Fibroblast of lung (primary cell): ENCODE measurements around the gene ANK2. TPM values are rescaled to one million over a fixed set of nuclear protein-coding genes. Genes with fewer than 3 reads are reported as not detected.

Experiments used
- DNase-seq, 2 donors: peaks; one replicate each; pipeline versions ENCODE4 v3.0.0 to v3.0.0-alpha.2; 2010; ENCODE audit warnings: low read depth in 2 of 2
- H2AFZ ChIP-seq: 2 replicates; pipeline ENCODE4 v1.5.1; 2012; ENCODE audit warnings: low read length, control low read depth, inconsistent platforms
- H3K27ac ChIP-seq: 2 replicates; pipeline ENCODE4 v1.5.1; 2011; ENCODE audit warnings: low read length, control low read depth; ENCODE audit not compliant: insufficient read depth
- H3K27me3 ChIP-seq: 2 replicates; pipeline ENCODE4 v1.5.1; 2011; ENCODE audit warnings: mild to moderate bottlenecking, low read length; ENCODE audit not compliant: control insufficient read depth, insufficient read depth
- H3K36me3 ChIP-seq: 2 replicates; pipeline ENCODE4 v1.5.1; 2011; ENCODE audit warnings: low read length; ENCODE audit not compliant: control insufficient read depth, insufficient read depth
- H3K4me1 ChIP-seq: 2 replicates; pipeline ENCODE4 v1.5.1; 2011; ENCODE audit warnings: low read length; ENCODE audit not compliant: control insufficient read depth, insufficient read depth; ENCODE audit errors: extremely low read depth
- H3K4me2 ChIP-seq: 2 replicates; pipeline ENCODE4 v1.5.1; 2011; ENCODE audit warnings: low read length, control low read depth; ENCODE audit not compliant: insufficient read depth; ENCODE audit errors: extremely low read depth
- H3K4me3 ChIP-seq, 4 experiments: fragments of 200-600 bp in 1 of 4; sonication (generic) in 1 of 4; replicated peaks in 1 of 4; 2 replicates each; pipeline ENCODE4 v1.5.1; 2011 to 2016; ENCODE audit warnings: low read length in 4 of 4, low read depth in 3 of 4, mild to moderate bottlenecking in 3 of 4, control low read depth in 2 of 4, inconsistent platforms in 1 of 4, mixed read lengths in 1 of 4; ENCODE audit not compliant: insufficient read depth in 1 of 4; ENCODE audit errors: control extremely low read depth in 1 of 4
- H3K79me2 ChIP-seq: 2 replicates; pipeline ENCODE4 v1.5.1; 2012; ENCODE audit warnings: mild to moderate bottlenecking, low read length, inconsistent platforms; ENCODE audit not compliant: control insufficient read depth, insufficient read depth
- H3K9ac ChIP-seq: 2 replicates; pipeline ENCODE4 v1.5.1; 2011; ENCODE audit warnings: mild to moderate bottlenecking, low read length, control low read depth; ENCODE audit not compliant: insufficient read depth
- H3K9me3 ChIP-seq: 2 replicates; pipeline ENCODE4 v1.5.1; 2012; ENCODE audit warnings: low read depth, low read length; ENCODE audit not compliant: control insufficient read depth, insufficient read depth
- H4K20me1 ChIP-seq: 2 replicates; pipeline ENCODE4 v1.5.1; 2011; ENCODE audit warnings: low read length; ENCODE audit not compliant: control insufficient read depth, insufficient read depth; ENCODE audit errors: extremely low read depth
- CTCF ChIP-seq, 2 donors: IDR thresholded peaks in 1 of 2; conservative IDR thresholded peaks in 1 of 2; 1 replicate in 1 of 2; 2 replicates in 1 of 2; pipeline ENCODE4 v1.5.1; 2011 to 2012; ENCODE audit warnings: low read length in 2 of 2, control low read depth in 1 of 2, inconsistent platforms in 1 of 2, low read depth in 1 of 2, mild to moderate bottlenecking in 1 of 2
- EZH2 ChIP-seq: IDR thresholded peaks from 2 replicates; pipeline ENCODE4 v1.5.1; 2012; ENCODE audit warnings: low read length, control low read depth, mild to moderate bottlenecking; ENCODE audit errors: missing control alignments
- polyA plus RNA-seq, 2 donors: library from polyadenylated mRNA; depleted of rRNA in 1 of 2; stranded (reverse) in 1 of 2; unstranded in 1 of 2; fragments of >200 nt; gene quantifications; 2 replicates each; pipeline ENCODE4 v1.2.1, GENCODE V29; 2011 to 2012; ENCODE audit warnings: missing spikeins in 1 of 2
- total RNA-seq: library from RNA; depleted of rRNA; stranded (reverse); fragments of >200 nt; gene quantifications from 2 replicates; pipeline ENCODE4 v1.2.1, GENCODE V29; 2014

The ANK2 gene
- total and polyA plus RNA-seq, 2 donors (not counting 1 experiment from before 2014, with no cell fraction given): 10.9 to 95.1 TPM

GRCh38 chr4:113390850-113391249, 341.4 kb downstream of the ANK2 start:
- Histone ChIP-seq H3K27ac (no peak overlapping the region), H4K20me1 (no peaks in the 10 kb centered on the region), H2AFZ (no peak overlapping the region), H3K9ac (no peak overlapping the region), H3K79me2 (no peaks in the 10 kb centered on the region), H3K4me2 (no peak overlapping the region), H3K4me1 (peaks cover 3% of the 10 kb centered on the region), H3K4me3 (no peak overlapping the region), H3K27me3 (no peaks in the 10 kb centered on the region), H3K9me3 (no peaks in the 10 kb centered on the region), H3K36me3 (no peaks in the 10 kb centered on the region)
- DNase-seq: no peak
- TF ChIP-seq EZH2 (no peak), CTCF (conservative IDR thresholded peaks at IDR 0.05 in 1 of 2, IDR thresholded peaks at IDR 0.05 in 1 of 2; ENCODE audit: low read depth in 1 of 2, low read length in 2 of 2) (no peak)

GRCh38 chr4:113394108-113394729, 344.8 kb downstream of the ANK2 start:
- Histone ChIP-seq H4K20me1 (no peaks in the 10 kb centered on the region), H3K36me3 (no peaks in the 10 kb centered on the region), H3K4me1 (peaks cover 3% of the 10 kb centered on the region), H3K27ac (no peak overlapping the region), H3K4me3 (no peak overlapping the region), H3K79me2 (no peaks in the 10 kb centered on the region), H3K9me3 (no peaks in the 10 kb centered on the region), H2AFZ (no peak overlapping the region), H3K9ac (no peak overlapping the region), H3K27me3 (no peaks in the 10 kb centered on the region), H3K4me2 (no peak overlapping the region)
- TF ChIP-seq CTCF (conservative IDR thresholded peaks at IDR 0.05 in 1 of 2, IDR thresholded peaks at IDR 0.05 in 1 of 2; ENCODE audit: low read depth in 1 of 2, low read length in 2 of 2) (no peak), EZH2 (no peak)
- no peak for DNase-seq

GRCh38 chr4:113394730-113395530, 345.5 kb downstream of the ANK2 start:
- H3K4me2 ChIP-seq: peak overlapping the region; percentile 62
- H3K27me3 ChIP-seq: no peaks in the 10 kb centered on the region
- peak overlapping the region; percentile 6 for H3K27ac ChIP-seq
- H3K9ac ChIP-seq: no peak overlapping the region
- H4K20me1 ChIP-seq: no peaks in the 10 kb centered on the region
- no peak overlapping the region for H3K4me3 ChIP-seq
- no peak for TF ChIP-seq EZH2
- peak; percentile 64 to 76 for TF ChIP-seq CTCF (conservative IDR thresholded peaks at IDR 0.05 in 1 of 2, IDR thresholded peaks at IDR 0.05 in 1 of 2; ENCODE audit: low read depth in 1 of 2, low read length in 2 of 2)
- no peaks in the 10 kb centered on the region for H3K36me3 ChIP-seq
- H3K4me1 ChIP-seq: peaks cover 3% of the 10 kb centered on the region
- H3K9me3 ChIP-seq: no peaks in the 10 kb centered on the region
- DNase-seq: peak; percentile 76 to 91
- no peaks in the 10 kb centered on the region for H3K79me2 ChIP-seq
- peak overlapping the region; percentile 69 for H2AFZ ChIP-seq
